ENCODE data around the gene PERCC1. TPM values are rescaled to one million over a fixed set of nuclear protein-coding genes. Genes with fewer than 3 reads are reported as not detected.
"Not testable (repeated sequence)": the region's sequence is repeated elsewhere in the genome, so short reads cannot be mapped to it uniquely, and the experiment has no call there.

The PERCC1 gene
- total RNA-seq, 1 experiment from 2014 or later = not detected

GRCh38 chr16:1433756-1434155 lies 2.9 kb downstream of the PERCC1 start:
- Histone ChIP-seq H3K9me3 (replicated peaks) (no peaks in the 10 kb centered on the region), H3K4me3 (no peak overlapping the region), H3K27ac (no peak overlapping the region), H3K4me1 (replicated peaks) (no peaks in the 10 kb centered on the region), H3K27me3 (replicated peaks) (peaks cover 23% of the 10 kb centered on the region), H3K36me3 (no peaks in the 10 kb centered on the region)
- DNase-seq (ENCODE audit: low read depth in 1 of 2, low spot score in 2 of 2) = no peak

GRCh38 chr16:1434644-1435592 lies 4.0 kb downstream of the PERCC1 start:
- Histone ChIP-seq H3K4me1 (replicated peaks) (no peaks in the 10 kb centered on the region), H3K27ac (no peak overlapping the region), H3K9me3 (replicated peaks) (no peaks in the 10 kb centered on the region), H3K27me3 (replicated peaks) (peaks cover 20% of the 10 kb centered on the region), H3K36me3 (no peaks in the 10 kb centered on the region), H3K4me3 (no peak overlapping the region)
- DNase-seq (ENCODE audit: low read depth in 1 of 2, low spot score in 2 of 2) = no peak

GRCh38 chr16:1435921-1436697 lies 5.2 kb downstream of the PERCC1 start:
- DNase-seq (ENCODE audit: low read depth in 1 of 2, low spot score in 2 of 2) = no peak
- no peak overlapping the region for H3K4me3 ChIP-seq
- H3K27me3 ChIP-seq (replicated peaks) = peaks cover 19% of the 10 kb centered on the region
- H3K36me3 ChIP-seq = no peaks in the 10 kb centered on the region
- H3K9me3 ChIP-seq (replicated peaks) = no peaks in the 10 kb centered on the region
- no peaks in the 10 kb centered on the region for H3K4me1 ChIP-seq (replicated peaks)
- H3K27ac ChIP-seq = no peak overlapping the region

- no peak for DNase-seq (ENCODE audit: low read depth in 1 of 2, low spot score in 2 of 2)
- no peaks in the 10 kb centered on the region for H3K36me3 ChIP-seq
- peaks cover 16% of the 10 kb centered on the region for H3K27me3 ChIP-seq (replicated peaks)
- no peaks in the 10 kb centered on the region for H3K9me3 ChIP-seq (replicated peaks)
- H3K4me3 ChIP-seq = no peak overlapping the region
- no peak overlapping the region for H3K27ac ChIP-seq
- H3K4me1 ChIP-seq (replicated peaks) = no peaks in the 10 kb centered on the region
Observed at GRCh38 chr16:1436731-1437355, 6.0 kb downstream of the PERCC1 start.

- H3K9me3 ChIP-seq (replicated peaks) = no peaks in the 10 kb centered on the region
- H3K4me3 ChIP-seq = no peak overlapping the region
- DNase-seq (ENCODE audit: low read depth in 1 of 2, low spot score in 2 of 2) = no peak
- H3K4me1 ChIP-seq (replicated peaks) = no peaks in the 10 kb centered on the region
- peaks cover 9% of the 10 kb centered on the region for H3K27me3 ChIP-seq (replicated peaks)
- H3K27ac ChIP-seq = no peak overlapping the region
- H3K36me3 ChIP-seq = no peaks in the 10 kb centered on the region
Observed at GRCh38 chr16:1437606-1438005, 6.7 kb downstream of the PERCC1 start.

- Histone ChIP-seq H3K4me3 (no peak overlapping the region), H3K9me3 (replicated peaks) (no peaks in the 10 kb centered on the region), H3K36me3 (no peaks in the 10 kb centered on the region), H3K4me1 (replicated peaks) (no peaks in the 10 kb centered on the region), H3K27me3 (replicated peaks) (peaks cover under 1% of the 10 kb centered on the region; the same call in 1 of the 2 replicates), H3K27ac (no peak overlapping the region)
- DNase-seq (ENCODE audit: low read depth in 1 of 2, low spot score in 2 of 2) = no peak
Observed at GRCh38 chr16:1438229-1439057, 7.6 kb downstream of the PERCC1 start.

GRCh38 chr16:1439058-1439698 lies 8.3 kb downstream of the PERCC1 start:
- H3K4me1 ChIP-seq (replicated peaks) = no peaks in the 10 kb centered on the region
- no peaks in the 10 kb centered on the region for H3K9me3 ChIP-seq (replicated peaks)
- H3K4me3 ChIP-seq = no peak overlapping the region
- no peaks in the 10 kb centered on the region for H3K36me3 ChIP-seq
- no peak overlapping the region for H3K27ac ChIP-seq
- H3K27me3 ChIP-seq (replicated peaks) = no peaks in the 10 kb centered on the region
- DNase-seq (ENCODE audit: low read depth in 1 of 2, low spot score in 2 of 2) = no peak

GRCh38 chr16:1439699-1440074 lies 8.8 kb downstream of the PERCC1 start:
- DNase-seq (ENCODE audit: low read depth in 1 of 2, low spot score in 2 of 2); H3K27me3 ChIP-seq (replicated peaks); H3K27ac ChIP-seq; H3K36me3 ChIP-seq; H3K4me1 ChIP-seq (replicated peaks); H3K4me3 ChIP-seq; H3K9me3 ChIP-seq (replicated peaks): not testable (repeated sequence)

GRCh38 chr16:1441391-1441829 lies 10.5 kb downstream of the PERCC1 start:
- Histone ChIP-seq H3K4me3 (no peak overlapping the region), H3K36me3 (0 out of 2 replicates have a peak, but pooled peaks cover 3% of the 10 kb centered on the region), H3K9me3 (replicated peaks) (no peaks in the 10 kb centered on the region), H3K27me3 (replicated peaks) (no peaks in the 10 kb centered on the region), H3K4me1 (replicated peaks) (no peaks in the 10 kb centered on the region), H3K27ac (no peak overlapping the region)
- no peak for DNase-seq (ENCODE audit: low read depth in 1 of 2, low spot score in 2 of 2)

GRCh38 chr16:1442697-1443096 lies 11.8 kb downstream of the PERCC1 start:
- H3K9me3 ChIP-seq (replicated peaks) = no peaks in the 10 kb centered on the region
- H3K27me3 ChIP-seq (replicated peaks) = no peaks in the 10 kb centered on the region
- H3K27ac ChIP-seq = no peak overlapping the region
- no peaks in the 10 kb centered on the region for H3K4me1 ChIP-seq (replicated peaks)
- H3K36me3 ChIP-seq = 0 out of 2 replicates have a peak, but pooled peaks cover 5% of the 10 kb centered on the region
- no peak for DNase-seq (ENCODE audit: low read depth in 1 of 2, low spot score in 2 of 2)
- no peak overlapping the region for H3K4me3 ChIP-seq

GRCh38 chr16:1443403-1443973 lies 12.6 kb downstream of the PERCC1 start:
- Histone ChIP-seq H3K27ac (no peak overlapping the region), H3K4me1 (replicated peaks) (no peaks in the 10 kb centered on the region), H3K9me3 (replicated peaks) (no peaks in the 10 kb centered on the region), H3K27me3 (replicated peaks) (no peaks in the 10 kb centered on the region), H3K36me3 (0 out of 2 replicates have a peak, but pooled peaks cover 7% of the 10 kb centered on the region), H3K4me3 (no peak overlapping the region)
- DNase-seq (ENCODE audit: low read depth in 1 of 2, low spot score in 2 of 2) = no peak

GRCh38 chr16:1443980-1444729 lies 13.3 kb downstream of the PERCC1 start, which contains the start of gene CCDC154:
Gene CCDC154 (minus strand): TSS chr16:1444556. CDS start chr16:1444322, 234 bp downstream.
- H3K9me3 ChIP-seq (replicated peaks) = no peaks in the 10 kb centered on the region
- H3K4me3 ChIP-seq = no peak within 1 kb of the TSS
- H3K4me1 ChIP-seq (replicated peaks) = no peaks in the 10 kb centered on the region
- no peaks in the 10 kb centered on the region for H3K27me3 ChIP-seq (replicated peaks)
- H3K36me3 ChIP-seq = 0 out of 2 replicates have a peak, but pooled peaks cover 7% of the 10 kb centered on the region
- DNase-seq (ENCODE audit: low read depth in 1 of 2, low spot score in 2 of 2) = no peak
- H3K27ac ChIP-seq = no peak within 1 kb of the TSS

Data from SJSA1 (cell line).